Measurements from ENCODE around the gene UBXN11.
"Not testable (repeated sequence)": the region's sequence is repeated elsewhere in the genome, so short reads cannot be mapped to it uniquely, and the experiment has no call there.

DNA sequence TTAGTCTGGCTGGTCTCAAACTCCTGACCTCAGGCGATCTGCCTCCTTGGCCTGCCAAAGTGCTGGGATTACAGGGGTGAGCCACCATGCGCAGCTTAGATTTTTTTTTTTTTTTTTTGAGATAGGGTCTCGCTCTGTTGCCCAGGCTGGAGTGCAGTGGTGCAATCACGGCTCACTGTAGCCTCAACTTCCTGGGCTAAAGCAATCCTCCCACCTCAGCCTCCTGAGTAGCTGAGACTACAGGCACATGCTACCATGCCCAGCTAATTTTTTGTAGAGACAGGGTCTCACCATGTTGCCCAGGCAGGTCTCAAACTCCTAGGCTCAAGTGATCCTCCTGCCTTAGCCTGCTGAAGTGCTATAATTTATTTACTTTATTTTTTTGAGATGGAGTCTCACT is 22.9 kb upstream of the UBXN11 start:
- TF ChIP-seq, protein P1, sequence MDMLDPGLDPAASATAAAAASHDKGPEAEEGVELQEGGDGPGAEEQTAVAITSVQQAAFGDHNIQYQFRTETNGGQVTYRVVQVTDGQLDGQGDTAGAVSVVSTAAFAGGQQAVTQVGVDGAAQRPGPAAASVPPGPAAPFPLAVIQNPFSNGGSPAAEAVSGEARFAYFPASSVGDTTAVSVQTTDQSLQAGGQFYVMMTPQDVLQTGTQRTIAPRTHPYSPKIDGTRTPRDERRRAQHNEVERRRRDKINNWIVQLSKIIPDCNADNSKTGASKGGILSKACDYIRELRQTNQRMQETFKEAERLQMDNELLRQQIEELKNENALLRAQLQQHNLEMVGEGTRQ (IDR thresholded peaks at IDR 0.05), result not testable (repeated sequence)
- TF ChIP-seq, protein P2, sequence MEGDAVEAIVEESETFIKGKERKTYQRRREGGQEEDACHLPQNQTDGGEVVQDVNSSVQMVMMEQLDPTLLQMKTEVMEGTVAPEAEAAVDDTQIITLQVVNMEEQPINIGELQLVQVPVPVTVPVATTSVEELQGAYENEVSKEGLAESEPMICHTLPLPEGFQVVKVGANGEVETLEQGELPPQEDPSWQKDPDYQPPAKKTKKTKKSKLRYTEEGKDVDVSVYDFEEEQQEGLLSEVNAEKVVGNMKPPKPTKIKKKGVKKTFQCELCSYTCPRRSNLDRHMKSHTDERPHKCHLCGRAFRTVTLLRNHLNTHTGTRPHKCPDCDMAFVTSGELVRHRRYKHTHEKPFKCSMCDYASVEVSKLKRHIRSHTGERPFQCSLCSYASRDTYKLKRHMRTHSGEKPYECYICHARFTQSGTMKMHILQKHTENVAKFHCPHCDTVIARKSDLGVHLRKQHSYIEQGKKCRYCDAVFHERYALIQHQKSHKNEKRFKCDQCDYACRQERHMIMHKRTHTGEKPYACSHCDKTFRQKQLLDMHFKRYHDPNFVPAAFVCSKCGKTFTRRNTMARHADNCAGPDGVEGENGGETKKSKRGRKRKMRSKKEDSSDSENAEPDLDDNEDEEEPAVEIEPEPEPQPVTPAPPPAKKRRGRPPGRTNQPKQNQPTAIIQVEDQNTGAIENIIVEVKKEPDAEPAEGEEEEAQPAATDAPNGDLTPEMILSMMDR (IDR thresholded peaks at IDR 0.05), result not testable (repeated sequence)
- TF ChIP-seq MAFK (IDR thresholded peaks at IDR 0.05; ENCODE audit: partially characterized antibody); POLR2AphosphoS2 (conservative IDR thresholded peaks at IDR 0.05; ENCODE audit: low read length); KDM5A (IDR thresholded peaks at IDR 0.05); EP300 (IDR thresholded peaks at IDR 0.05); POLR2A (IDR thresholded peaks at IDR 0.05; ENCODE audit: low read length); RAD21 (conservative IDR thresholded peaks at IDR 0.05 in 1 of 2, IDR thresholded peaks at IDR 0.05 in 1 of 2); SREBF2 (IDR thresholded peaks at IDR 0.05); RNF2 (IDR thresholded peaks at IDR 0.05; ENCODE audit: borderline replicate concordance, low read depth): not testable (repeated sequence)
- TF ChIP-seq, protein P3, sequence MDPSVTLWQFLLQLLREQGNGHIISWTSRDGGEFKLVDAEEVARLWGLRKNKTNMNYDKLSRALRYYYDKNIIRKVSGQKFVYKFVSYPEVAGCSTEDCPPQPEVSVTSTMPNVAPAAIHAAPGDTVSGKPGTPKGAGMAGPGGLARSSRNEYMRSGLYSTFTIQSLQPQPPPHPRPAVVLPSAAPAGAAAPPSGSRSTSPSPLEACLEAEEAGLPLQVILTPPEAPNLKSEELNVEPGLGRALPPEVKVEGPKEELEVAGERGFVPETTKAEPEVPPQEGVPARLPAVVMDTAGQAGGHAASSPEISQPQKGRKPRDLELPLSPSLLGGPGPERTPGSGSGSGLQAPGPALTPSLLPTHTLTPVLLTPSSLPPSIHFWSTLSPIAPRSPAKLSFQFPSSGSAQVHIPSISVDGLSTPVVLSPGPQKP (IDR thresholded peaks at IDR 0.05; ENCODE audit: low read depth, low read length), result not testable (repeated sequence)
- TF ChIP-seq, protein P4, sequence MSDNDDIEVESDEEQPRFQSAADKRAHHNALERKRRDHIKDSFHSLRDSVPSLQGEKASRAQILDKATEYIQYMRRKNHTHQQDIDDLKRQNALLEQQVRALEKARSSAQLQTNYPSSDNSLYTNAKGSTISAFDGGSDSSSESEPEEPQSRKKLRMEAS (IDR thresholded peaks at IDR 0.05), result not testable (repeated sequence)
